Measurements from ENCODE around the gene TEX28.
"Not testable (repeated sequence)": the region's sequence is repeated elsewhere in the genome, so short reads cannot be mapped to it uniquely, and the experiment has no call there.

TEX28 gene

DNA sequence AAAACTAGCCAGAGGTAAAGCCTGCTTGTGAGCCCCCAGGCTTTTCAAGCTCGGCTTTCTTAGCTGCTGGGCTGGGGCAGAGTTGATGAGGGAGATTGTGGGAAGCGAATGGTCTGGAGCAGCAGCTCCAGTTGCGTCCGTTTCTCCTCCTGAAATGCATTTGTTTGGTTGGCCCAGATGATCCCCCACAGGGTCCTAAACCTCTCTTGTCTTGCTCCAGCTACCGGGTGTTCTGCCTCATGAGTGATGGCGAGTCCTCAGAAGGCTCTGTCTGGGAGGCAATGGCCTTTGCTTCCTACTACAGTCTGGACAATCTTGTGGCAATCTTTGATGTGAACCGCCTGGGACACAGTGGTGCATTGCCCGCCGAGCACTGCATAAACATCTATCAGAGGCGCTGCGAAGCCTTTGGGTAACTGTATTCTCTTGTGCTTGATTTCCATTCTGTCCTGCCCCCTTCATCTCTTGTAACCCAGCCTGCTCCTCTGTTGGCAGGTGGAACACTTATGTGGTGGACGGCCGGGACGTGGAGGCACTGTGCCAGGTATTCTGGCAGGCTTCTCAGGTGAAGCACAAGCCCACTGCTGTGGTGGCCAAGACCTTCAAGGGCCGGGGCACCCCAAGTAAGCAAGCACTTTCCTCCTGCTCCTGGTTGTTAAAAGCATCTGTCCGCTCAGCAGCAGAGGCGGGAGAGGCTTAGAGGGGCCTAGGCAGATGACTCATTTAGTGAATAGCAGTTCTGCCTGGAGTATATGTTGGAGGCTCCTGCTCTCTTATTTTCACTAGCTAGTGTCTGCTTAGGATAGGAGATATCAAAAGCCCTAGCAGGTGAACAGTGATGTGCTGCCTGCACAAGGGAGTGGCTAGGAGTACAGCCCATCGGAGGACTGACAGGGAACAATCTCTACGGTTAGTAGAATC, 16.0 kb upstream of the TEX28 start:
- no peak for DNase-seq

DNA sequence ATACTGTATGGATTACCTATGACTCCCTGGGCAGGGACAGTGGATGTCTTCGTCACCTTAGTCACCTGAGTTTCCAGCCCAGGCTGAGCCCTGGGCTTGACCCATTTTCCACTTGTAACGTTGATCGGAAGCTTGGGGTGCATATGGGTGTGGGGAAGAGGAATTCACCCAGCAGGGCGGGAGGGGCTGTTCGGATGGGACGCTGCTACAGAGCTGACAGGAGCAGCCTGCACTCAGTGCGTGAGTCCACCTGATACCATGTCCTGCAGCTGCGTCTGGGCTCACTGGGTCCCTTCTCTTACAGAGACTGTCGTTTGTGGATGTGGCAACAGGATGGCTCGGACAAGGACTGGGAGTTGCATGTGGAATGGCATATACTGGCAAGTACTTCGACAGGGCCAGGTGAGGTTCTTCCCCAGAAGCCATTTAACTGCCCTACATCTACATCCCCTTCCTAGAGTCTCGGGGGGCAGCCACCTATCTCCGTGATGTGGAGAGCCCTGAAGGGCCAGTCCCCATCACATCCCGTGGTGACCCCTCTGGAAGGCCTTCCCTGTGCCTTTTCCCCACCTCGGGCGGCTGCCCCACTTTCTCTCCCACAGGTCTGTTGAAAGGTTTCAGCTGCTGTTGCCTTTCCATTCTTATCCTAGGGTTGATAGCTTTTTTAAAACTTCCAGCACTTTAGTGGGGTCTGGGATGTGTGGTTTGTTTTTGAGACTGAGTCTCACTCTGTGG, 14.3 kb upstream of the TEX28 start:
- DNase-seq = no peak

DNA sequence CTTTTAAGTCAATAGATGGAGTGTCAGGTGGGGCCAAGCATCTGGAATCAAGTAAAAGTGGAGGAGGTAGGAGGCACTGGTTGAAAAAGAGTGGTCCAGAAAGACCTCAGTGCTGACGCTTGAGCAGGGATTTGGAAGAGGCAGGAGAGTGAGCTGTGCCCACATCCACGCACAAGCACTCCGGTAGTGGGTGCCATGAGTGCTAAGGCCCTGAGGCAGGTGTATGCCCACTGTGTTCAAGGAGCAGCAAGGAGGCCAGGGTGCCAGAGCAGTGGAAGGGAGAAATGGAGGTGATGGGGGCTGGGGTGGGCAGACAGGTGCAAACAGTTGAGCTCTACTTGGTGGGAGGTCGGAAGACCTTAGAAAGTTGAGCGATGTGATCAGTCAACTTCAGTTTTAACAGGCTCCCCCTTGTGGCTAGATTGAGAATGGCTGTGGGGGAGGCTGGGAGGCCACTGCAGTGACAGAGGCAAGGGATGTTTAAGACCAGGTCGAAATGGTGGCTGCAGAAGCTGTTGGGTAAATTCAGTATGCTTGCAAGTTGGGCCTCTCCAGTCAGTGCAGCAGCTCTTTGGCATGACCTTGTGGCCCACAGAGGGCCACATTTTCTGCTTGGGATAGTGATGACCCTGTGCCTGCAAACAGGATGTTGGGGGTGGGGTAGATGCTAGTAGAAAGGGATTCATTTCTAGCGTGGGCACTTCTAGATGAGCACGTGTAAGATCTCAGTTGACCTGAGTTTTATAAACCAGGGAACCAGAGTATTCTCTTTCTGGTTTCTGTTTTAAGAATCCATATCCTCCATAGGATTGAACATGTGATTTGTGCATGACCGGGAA, 13.4 kb upstream of the TEX28 start:
- peak; percentile 67 to 68 for DNase-seq

DNA sequence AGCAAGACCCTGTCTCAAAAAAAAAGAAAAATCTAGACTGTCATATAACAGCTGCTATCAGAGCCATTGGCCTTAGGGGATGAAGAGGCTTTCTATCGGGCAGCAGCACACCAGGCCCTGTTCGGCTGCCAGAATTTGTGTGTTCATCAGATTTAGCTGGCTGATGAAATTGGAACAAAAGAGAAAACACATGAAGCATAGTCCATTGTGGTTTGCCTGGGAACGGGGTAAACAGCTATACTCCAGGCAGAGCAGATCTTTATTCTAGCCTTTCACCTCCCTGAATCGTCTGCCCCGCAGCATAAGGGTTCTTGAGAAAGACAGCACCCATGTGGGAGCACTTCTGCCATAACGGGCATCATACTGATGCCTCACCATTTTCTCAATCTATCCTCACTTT, 12.3 kb upstream of the TEX28 start:
- no peak for DNase-seq

DNA sequence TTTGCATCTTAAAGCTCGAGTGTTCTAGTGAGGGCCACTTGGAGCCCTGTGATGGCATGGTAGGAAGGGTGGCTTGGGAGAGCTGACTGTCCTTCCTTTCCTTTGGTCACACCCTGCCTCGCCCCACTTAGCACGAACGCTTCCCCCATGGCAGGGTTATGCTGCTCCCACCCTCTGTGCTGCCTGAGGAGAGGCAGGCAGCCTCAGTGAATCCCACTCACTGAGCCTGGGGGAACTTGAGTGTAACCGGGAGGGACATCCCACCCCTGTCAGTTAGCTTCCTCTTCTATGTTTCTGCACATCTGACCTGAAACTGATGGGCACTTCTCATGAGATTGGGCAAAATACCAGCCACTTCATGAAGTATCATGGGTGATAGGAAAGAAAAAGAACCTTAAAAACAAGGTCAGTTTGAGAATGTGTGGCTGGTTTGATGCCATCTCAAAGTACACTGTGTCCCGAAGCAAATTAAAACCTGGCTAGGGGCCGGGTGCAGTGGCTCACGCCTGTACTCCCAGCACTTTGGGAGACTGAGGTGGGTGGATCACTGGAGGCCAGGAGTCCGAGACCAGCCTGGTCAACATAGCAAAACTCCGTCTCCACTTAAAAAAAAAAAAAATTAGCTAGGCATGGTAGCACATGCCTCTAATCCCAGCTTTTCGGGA, 10.7 kb upstream of the TEX28 start:
- no peak for DNase-seq

DNA sequence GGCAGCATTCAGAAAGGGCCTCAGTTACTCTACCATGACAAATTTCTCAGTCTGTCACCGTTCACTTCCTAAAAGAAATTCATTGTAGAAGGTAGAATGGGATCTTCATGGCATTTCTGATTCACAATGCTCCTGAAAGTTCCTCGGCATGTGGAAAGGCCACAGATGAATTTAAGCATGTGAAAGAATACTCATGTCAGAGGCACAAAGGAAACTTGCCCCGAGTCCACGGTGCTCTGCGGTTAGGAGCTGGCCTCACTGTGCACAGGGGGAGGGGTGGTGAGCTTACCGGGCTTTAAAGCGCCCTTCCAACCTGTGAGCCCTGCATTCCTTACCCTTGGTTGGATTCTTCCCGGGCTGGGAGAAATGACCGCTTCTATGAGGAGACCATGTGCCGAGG, 9.9 kb upstream of the TEX28 start:
- no peak for DNase-seq

DNA sequence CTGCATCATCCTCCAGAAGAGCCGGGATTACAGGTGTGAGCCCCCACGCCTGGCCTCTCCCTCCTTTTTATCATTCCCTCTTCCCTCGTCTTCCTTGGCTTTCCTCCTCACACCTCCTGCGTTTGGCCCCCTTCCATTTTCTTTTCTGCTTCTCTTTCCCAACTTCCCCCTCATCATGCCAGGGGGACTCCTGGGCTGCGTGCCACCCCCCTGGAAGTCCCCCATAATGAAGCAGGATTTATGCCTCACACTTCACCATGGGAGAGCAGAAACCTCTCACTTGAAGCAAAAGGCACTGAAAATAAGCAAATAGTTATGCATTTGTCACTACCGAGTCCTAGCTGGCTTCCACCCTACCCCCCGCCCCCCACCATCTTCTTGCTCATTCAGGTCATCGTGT, 8.6 kb upstream of the TEX28 start:
- no peak for DNase-seq

DNA sequence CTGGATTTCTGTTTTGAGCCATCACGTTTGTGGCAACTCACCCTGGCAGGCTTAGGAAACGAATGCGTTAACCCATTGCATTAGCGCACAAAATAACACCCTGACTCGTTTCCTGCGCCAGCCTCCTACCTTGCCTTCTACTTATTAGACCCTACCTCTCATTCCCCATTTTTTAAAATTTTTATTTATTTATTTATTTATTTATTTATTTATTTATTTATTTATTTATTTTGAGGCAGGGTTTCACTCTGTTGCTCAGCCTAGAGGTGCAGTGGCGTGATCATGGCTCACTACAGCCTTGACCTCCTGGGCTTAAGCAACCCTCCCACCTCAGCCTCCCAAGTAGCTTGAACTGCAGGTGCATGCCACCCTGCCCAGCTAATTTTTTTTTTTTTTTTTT, 8.1 kb upstream of the TEX28 start:
- DNase-seq = not testable (repeated sequence)

DNA sequence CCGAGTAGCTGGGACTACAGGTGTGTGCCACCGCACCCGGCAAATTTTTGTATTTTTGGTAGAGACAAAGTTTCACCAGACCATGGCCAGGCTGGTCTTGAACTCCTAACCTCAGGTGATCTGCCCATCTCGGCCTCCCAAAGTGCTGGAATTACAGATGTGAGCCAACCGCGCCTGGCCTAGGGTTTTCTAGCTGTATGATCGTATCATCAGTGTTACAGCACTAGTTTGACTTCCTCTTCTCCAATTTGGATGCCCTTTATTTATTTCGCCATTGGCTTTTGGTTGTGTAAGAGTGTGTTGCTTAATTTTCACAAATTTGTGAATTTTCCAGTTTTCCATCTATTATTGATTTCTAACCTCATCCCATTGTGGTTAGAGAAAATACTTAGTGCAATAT, 5.9 kb upstream of the TEX28 start:
- DNase-seq = no peak

DNA sequence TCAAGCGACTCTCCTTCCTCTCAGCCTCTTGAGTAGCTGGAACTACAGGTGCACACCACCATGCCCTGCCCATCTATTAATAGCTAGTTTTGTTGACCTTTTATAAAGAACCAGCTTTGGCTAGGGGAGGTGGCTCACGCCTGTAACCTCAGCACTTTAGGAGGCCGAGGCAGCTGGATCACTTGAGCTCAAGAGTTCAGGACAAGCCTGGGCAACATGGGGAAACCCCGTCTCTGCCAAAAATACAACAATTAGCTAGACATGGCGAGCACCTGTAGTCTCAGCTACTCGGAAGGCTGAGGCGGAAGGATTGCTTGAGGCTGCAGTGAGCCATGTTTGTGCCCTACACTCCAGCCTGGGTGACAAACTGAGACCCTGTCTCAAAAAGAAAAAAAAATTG, 3.4 kb upstream of the TEX28 start:
- no peak for DNase-seq

DNA sequence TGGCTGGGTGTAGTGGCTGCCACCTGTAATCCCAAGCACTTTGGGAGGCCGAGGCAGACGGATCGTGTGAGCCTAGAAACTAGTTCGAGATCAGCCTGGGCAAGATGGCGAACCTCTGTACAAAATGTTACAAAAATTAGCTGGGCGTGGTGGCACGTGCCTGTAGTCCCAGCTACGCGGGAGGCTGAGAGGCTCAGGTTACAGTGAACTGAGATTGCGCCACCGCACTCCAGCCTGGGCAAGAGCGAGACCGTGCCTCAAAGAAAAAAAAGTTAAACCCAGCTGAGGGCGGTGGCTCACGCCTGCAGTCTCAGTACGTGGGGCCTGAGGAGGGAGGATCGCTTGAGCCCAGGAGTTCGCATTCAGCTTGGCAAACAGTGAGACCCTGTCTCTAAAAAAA, 1.8 kb upstream of the TEX28 start:
- no peak for DNase-seq

DNA sequence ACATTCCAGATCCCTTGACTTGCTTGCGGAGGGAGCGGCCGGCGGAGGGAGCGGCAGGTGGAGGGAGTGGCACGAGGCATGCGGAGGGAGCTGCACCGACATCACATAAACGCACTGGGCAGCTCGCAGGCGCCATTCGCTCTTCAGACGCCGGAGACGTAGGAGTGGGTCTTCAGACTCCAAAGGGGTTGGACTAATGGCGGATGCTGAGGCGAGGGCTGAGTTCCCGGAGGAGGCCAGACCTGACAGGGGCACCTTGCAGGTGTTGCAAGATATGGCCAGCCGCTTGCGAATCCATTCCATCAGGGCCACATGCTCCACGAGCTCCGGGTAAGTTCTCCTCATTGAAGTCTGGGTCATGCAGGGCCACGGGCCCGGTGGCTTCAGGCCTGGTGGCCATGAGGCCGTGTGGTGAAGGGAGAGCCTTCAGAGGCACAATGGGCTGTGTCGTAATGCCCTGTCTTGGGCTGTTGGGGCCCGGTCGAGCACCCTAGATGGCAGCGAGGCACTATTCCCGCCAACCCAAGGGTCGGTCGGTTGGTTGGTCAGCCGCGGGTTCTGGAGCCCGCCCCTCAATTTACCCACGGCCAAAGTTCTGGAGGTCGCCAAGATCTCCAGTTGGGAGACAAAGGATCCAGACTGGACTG, 863 bp upstream of the TEX28 start, which contains the start of gene TKTL1:
TKTL1 (plus strand) TSS at position 132 of the 647 bp plus-strand sequence; CDS start at position 197, 65 bp downstream.
- no peak for DNase-seq

DNA sequence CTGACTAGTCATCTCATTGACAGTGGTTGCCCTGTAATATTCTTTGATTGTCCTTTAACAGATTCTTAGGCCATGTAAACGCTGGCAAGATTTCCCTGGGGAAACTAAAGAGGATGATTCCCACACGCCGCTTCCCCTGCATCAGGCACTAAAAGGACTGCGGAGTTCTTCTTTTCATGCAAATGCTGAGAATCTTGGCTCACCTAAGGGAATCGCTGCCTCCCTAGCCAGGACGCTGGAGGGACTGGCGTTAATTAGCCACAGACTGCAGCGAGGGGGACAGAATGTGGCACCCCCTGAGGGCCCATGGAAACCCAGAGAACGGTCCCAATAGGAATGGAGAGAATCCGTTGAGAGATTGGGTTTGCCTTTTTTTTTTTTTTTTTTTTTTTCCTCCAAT, 8.5 kb downstream of the TEX28 start:
- DNase-seq = not testable (repeated sequence)

DNA sequence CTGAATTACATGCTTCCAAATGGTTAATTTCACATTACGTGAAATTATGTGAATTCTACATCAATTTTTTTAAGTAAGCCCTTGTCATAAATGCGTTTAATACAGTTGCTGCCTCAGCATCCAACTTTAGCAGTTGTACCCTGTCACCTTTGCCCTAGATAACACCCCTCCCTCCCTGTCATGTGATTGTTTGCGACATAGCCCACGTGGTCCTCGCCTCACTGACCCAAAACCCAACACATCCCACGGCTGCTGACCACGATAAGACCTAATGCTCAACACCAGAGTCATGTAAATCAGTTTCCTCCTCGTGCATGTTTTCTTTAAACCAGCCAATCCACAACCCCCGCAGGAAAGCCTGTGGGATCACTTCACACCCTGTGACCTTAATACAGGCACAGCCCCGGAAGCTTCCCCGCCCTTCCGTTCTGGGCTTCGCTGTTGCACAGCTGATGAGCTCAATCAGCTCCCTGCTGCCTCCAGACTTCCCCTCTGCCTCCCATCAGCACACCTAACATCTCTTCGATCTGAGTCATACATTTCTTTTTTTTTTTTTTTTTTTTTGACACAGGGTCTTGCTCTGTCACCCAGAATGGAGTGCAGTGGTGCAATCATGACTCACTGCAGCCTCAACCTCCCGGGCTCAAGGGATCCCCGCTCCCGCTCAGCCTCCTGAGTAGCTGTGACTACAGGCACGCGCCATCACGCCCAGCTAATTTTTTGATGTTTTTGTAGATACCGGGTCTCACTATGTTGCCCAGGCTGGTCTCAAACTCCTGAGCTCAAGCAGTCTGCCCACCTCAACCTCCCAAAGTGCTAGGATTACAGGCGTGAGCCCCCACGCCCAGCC, 10.2 kb downstream of the TEX28 start:
- DNase-seq = not testable (repeated sequence)

DNA sequence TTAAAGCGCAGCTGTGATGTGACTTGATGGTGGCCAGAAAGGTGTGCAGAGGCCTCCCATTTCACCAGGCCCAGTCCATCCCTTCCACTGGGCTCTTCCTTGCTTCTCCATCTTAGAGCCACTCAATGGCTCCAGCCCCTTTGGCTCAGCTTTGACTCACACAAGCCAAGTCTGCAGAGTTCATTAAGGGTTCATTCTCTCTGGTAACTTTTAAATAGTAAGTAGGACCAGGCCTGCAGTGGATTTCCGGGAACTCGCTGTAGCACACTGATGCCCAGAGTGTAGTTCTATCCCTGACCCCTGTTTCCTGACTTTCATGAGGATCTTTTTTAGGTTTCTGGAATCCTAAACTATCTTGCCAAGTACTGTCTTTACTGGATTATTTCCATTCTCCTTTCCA, 25.7 kb downstream of the TEX28 start:
- DNase-seq = not testable (repeated sequence)

DNA sequence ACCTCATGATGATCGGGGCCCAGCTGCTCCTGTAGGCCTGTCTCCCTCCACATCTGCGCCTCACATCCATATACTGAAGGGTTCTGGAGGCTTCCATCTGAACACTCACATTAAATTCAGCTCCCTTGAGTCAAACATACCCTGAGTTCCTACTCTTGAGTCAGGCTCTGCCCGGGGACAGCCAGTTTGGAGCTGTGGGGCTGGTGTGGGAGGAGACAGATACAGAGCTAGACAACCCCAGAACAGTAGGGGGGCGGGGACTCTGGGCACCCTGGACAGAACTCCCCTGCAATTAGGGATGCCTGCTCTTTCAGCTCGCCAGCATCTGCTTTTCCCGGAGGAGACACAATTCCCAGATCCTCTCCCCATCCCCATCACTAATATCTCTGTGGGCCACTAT, 31.9 kb downstream of the TEX28 start:
- DNase-seq = not testable (repeated sequence)

DNA sequence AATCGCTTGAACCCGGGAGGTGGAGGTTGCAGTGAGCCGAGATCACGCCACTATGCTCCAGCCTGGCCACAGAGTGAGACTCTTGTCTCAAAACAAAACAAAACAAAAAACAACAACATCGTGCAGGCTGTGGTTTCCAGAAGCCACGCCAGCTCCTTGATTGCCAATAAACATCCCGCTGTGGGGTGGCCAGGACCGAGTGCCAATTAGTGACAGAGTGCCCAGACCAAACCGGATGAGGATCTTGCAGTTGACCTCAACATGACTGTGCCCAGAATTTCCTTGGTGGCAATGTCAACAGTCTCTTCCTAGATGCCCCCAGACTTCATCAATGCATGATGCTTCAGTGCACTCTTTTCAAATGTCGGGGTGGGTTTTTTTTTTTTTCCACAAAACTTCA, 36.2 kb downstream of the TEX28 start:
- DNase-seq = not testable (repeated sequence)

DNA sequence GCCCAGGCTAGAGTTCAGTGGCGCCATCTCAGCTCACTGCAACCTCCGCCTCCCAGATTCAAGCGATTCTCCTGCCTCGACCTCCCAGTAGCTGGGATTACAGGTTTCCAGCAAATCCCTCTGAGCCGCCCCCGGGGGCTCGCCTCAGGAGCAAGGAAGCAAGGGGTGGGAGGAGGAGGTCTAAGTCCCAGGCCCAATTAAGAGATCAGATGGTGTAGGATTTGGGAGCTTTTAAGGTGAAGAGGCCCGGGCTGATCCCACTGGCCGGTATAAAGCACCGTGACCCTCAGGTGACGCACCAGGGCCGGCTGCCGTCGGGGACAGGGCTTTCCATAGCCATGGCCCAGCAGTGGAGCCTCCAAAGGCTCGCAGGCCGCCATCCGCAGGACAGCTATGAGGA, 37.6 kb downstream of the TEX28 start, which contains the start of gene OPN1MW3:
OPN1MW3 (plus strand) TSS at position 301 of the 400 bp plus-strand sequence; CDS start at position 339, 38 bp downstream.
- DNase-seq = not testable (repeated sequence)

DNA sequence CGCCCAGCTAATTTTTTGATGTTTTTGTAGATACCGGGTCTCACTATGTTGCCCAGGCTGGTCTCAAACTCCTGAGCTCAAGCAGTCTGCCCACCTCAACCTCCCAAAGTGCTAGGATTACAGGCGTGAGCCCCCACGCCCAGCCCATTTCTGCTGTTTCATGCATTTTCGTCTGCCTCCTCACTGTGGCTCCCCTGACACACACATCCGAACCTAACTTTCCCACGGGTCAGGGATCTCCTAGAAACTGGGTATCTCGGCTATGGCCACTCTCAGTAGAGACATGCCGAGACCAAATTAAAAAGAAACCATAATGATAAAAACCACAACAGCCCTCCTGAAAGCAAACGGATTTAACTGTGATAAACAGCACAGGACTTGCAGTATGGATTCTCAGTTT, 46.8 kb downstream of the TEX28 start:
- not testable (repeated sequence) for DNase-seq

DNA sequence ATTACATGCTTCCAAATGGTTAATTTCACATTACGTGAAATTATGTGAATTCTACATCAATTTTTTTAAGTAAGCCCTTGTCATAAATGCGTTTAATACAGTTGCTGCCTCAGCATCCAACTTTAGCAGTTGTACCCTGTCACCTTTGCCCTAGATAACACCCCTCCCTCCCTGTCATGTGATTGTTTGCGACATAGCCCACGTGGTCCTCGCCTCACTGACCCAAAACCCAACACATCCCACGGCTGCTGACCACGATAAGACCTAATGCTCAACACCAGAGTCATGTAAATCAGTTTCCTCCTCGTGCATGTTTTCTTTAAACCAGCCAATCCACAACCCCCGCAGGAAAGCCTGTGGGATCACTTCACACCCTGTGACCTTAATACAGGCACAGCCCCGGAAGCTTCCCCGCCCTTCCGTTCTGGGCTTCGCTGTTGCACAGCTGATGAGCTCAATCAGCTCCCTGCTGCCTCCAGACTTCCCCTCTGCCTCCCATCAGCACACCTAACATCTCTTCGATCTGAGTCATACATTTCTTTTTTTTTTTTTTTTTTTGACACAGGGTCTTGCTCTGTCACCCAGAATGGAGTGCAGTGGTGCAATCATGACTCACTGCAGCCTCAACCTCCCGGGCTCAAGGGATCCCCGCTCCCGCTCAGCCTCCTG, 47.4 kb downstream of the TEX28 start:
- DNase-seq = not testable (repeated sequence)
